ENCODE measurements around the gene ANKS3.
A peak's percentile ranks its signal among the peaks of the same experiment; 100 is the strongest.

Gene ANKS3

DNA sequence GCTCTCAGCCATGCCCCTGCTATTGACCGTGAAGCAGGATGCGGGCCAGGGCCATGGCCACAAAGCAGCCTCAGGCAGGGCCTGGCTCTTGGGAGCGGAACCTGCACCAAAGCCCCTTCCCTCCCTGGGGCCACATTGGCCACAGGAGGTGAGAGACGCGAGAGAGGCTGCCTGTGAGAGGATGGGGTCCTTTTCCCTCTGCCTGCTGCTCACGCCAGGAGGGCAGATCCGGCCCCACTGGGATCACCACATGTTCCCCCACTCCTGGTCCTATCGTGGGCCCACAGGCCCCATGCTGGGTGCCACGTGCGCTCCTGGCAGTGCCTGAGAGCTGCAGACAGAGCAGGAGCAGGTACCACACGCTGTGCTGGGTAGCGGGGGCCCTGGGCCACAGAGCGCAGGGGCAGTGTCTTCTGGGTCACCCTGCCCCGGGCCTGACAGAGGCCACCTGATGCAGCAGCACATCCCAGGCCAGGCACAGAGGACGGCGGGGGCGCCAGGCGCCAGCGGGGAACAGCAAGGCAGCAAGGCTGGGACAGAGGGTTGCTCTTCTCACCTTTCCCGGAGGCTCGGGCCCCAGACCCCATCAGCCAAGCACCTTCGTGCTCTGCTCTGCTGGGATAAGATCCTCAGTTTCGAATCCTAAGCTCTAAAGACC lies 49.9 kb downstream of the ANKS3 start:
- peak in 1 of 14 donors; percentile 21 for DNase-seq

DNA sequence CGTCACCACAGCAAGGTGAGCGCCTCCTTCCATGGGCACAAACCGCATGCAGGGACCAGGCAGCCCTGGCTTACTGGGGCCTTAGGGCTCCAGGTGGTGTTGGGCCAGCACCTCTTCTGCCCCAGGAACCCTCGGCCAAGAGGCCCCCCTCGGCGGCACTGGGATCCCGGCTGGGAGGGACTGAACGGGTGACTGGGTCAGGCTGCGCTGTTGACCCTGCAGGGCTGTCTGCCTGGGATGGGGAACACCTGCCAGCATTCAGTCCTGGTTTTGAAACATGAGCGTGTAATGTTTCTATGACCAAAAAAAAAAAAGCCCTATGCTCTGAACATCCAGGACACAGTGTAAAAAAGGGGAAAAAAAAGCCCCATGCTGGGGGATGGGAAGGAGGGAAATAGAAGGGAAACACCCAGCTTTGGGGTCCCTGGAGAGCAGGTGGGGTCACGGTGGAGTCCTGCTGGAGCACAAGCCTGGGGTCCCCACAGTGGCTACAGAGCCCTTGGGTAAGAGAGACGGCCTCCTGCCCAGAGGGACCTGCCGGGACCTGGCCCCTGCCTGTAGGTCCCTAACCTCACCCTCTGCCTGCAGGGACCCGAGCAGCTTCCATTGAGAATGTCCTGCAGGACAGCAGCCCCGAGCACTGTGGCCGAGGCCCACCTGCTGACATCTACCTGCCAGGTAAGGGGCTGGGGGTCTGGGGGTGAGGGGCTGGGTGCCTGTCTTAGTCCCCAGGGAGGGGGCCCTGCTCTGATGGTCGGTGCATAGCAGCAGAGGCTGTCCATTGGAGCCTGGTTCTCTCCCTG lies 50.6 kb downstream of the ANKS3 start:
- no peak for DNase-seq

DNA sequence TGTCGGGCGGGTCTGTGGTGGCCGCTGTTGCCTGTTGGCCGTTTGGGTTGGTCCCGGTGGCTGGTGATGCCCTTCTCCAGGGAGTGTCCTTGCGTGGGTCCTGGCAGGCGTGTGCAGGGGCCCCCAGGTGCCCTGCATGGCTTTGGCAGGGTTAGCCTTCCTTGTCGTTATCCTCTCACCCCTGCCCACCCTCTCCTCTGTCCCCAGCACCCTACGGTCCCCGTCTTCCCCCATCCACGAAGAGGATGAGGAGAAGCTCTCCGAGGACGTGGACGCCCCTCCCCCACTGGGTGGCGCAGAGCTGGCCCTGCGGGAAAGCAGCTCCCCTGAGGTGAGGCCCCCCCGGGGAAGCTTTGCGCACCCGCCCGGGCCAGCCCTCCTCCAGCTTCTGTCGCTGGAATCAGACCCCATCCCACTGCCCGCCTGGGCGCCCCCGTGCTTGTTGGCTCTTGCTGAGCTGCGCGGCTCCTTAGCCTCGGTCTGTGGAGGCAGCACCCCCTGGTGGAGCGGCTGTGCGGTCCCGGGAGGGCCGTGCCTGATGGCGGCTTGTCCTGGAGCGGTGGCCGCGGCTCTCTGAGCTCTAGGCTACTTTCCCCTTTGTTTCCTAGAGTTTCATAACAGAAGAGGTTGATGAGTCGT lies 51.3 kb downstream of the ANKS3 start:
- DNase-seq: peak in 10 of 14 donors; percentile 18 to 64 (median 41)

DNA sequence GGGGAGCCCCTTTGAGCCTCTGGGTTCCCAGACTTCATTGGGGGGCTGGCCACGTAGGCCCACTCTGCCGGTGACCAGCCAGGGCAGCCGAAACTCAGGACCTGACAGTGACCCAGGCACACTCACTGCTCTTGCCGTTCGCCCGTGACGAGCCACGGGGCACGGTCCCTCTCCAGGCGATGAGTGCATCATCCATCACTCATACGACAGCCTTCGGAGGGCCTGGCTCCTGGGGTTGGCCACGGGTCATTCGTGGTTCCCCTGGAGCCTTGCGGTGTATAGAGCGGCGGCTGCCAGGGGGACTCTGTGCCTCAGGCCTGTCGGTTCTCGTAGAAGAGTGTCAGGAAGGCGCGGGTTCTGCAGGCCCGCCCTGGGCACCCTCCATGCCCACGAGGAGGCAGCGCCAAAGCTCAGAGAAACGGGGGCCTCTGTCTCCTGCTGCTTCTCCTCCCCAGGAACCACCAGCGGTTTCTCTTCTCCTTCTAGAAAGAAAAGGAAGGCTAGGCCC lies 51.9 kb downstream of the ANKS3 start:
- DNase-seq: no peak

DNA sequence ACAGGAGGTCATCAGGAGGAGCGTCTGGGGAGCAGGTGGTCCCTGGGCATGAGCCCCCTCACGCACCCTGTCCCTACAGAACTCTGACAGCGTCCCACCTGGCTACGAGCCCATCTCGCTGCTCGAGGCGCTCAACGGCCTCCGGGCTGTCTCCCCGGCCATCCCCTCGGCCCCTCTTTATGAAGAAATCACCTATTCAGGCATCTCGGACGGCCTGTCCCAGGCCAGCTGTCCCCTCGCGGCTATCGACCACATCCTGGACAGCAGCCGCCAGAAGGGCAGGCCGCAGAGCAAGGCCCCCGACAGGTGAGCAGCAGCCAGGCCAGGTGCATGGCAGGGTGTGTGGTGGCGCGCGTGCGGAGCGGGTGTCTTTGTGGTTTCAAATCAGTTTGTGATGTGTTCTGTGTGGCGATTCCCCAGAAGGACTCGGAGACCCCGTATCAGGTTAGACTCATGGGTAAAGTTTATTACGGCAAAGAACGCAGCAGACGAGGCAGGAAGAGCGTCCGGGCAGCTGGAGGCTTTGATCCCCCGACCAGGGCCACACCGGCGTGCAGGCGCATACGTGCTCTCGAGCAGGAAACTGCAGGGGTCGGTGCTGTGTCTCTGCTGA lies 52.5 kb downstream of the ANKS3 start:
- peak in 1 of 14 donors; percentile 62 for DNase-seq

DNA sequence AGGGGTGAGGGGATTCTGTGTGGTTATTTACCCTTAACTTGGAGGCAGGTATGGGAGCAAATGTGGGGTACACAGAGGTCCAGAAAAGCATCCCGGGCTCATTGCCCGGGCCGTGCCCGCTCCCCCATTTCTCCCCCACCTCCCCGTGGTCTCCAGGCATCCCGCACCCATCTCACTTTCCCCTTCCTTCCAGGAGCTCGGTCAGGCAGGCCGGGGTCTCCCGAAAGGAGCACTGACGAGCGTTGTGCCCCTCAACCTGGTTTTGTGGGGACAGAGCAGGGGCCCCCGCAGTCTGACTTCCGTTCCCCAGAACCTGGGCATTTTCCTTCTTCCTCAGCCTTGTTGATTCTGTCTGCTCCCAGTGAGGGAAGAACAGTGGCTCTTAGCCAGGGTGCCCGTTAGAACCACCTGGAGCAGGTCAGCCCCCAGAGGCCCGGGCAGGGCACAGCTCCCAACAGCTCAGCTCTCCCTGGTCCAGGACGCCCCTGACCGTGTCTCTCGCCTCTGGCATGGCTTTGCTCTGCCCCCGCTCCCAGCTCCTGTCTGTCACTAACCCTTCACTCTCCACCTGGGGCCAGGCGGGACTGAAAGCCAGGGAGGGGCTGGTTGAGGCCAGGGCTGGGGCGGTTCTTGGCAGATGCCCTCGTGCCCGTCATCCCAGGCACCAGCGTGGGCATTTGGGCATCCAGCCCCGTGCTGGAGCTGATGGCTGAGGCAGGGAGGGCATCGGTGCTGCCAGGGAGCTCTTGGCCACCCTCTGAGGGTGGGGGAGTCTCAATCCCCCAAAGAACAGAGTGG lies 53.2 kb downstream of the ANKS3 start:
- peak in 3 of 14 donors; percentile 16 to 90 (median 25) for DNase-seq

DNA sequence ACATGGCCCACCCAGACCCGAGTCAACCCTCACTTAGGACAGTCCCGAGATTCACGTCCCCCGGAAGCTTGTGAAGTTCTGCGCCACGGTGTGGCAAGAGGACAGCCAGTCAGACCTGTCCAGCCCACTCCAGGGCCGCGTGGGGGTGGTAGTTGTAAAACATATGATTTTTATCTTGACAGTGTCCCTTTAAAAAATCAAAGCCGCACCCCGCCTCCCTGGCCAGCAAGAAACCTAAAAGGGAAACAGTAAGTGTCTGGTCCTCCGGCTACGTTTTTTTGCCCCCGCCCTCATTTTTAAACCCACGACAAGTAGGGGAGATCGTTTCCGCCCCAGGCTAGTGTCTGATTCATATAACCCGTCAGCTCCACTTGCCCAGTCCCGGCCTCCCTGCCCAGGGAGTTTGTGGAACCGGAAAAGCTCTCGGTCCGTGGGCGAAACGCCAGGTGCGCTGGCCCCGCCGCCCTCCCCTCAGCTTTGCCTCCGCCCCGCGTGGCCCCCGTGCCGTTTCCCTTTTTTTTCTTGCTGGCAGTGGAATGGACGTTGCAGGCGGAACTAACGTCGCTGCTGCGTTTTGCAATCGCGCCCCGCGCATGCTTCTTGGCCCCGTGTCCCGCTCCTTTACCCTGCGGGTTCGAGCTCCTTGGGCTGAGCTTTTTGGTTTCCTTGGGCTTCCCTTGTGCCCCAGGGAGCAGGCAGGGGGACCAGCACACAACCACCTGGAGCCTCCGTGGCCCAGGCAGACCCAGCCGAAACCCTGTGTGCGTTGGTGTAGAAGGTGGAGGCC lies 54.0 kb downstream of the ANKS3 start:
- peak in 9 of 14 donors; percentile 31 to 79 (median 43) for DNase-seq

DNA sequence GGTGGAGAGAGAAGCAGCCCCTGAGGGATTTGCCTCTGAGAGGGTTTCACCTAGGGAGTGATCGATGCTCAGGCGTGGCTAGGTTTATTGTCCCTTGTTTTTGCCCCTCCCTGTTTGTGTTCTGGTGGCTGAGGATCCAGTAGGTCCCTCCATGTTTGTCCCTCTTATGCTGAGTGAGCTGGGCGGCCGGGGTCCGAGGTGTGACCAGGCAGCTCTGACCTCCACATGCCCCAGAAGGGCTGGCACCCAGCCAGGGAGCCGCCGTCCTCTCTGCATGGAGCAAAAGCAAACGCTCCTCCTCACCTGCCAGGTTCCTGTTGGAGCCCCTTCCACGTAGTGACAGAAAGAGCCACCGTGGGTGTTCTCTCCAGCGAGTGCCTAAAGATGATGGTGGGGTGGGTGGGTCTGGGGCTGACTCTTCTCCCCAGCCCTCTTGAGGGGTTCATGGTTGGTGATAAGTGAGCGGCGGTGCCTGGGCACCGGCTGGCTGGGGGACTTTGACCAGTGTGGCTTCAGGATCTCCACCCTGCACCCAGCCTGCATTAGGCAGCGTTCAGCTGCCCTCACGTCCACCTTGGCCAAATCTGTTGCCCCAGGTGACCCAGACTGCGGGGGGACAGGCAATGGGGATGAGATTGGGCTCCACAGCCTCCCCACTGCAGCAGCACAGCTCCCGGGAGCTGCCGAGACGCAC lies 54.8 kb downstream of the ANKS3 start:
- peak in 1 of 14 donors; percentile 22 for DNase-seq

DNA sequence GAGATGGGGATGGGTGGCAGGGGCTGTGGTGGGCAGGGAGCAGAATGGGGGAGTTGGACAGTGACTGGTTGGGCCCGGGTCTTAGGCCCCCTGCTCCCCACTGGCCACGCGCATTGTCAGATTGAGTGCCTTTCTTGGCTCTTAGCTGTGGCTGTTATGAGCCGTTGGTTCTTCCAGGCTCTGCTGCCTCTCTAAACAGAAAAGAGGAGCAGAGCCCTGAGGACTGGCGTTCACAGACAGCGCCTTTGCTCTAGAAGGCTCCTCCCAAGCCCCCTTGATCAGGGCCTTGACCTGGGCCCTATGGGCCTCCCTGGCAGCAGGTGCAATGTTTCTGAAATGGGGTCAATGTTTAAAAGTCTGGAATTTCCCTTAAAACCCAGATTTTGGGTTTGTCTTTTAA lies 55.5 kb downstream of the ANKS3 start:
- DNase-seq: no peak

DNA sequence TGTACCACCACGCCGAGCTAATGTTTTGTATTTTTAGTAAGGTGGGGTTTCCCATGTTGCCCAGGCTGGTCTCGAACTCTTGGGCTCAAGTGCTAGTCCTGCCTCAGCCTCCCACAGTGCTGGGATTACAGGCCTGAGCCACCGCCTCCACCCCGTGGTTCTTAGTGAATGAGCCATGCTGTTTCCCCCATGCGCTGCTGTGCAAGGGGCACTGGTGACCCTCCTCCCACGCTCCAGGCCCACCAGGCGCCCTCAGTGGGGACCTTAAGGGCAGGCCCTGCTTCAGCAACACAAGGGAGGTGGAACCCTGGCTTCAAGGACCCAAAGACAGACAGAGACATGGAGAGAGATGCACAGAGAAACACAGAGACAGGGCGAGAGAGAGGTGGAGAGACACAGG lies 56.1 kb downstream of the ANKS3 start:
- no peak for DNase-seq

DNA sequence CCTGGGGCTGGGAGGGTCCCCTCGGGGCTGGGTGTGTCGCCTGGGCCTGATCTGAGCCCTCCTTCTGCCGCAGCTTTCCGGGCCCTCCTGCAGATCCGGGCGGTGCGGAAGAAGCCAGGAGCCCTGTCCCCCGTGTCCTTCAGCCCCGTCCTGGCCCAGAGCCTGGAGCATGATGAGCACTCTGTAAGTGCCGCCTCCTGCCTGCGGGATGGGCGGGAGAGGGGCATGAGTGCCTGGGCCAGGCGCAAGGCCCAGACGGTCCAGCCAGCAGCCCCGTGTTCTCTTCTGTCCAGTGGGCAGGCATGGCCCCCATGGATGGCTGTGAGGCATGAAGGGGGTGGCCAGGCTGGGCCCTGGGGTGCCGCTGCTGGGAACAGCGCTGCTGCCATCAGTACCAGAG lies 56.7 kb downstream of the ANKS3 start:
- peak in 6 of 14 donors; percentile 16 to 62 (median 40) for DNase-seq

DNA sequence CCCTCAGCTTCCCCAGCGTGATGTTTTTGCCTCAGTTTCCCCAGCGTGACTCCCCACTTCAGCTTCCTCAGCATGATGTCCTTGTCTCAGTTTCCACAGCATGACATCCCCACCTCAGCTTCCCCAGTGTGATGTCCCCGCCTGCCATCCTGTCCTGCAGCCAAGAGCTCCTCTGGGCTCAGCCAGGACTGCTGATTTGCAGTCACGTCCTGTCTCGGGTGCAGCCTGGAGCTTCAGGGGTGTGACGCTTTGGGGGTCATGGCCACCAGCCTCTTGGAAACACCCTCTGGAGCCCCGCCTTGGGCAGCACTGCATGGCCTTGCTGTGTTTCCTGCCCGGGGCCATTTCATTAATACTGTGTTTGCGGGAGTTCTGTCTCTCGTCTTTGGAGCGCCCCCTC lies 57.2 kb downstream of the ANKS3 start:
- DNase-seq: no peak

DNA sequence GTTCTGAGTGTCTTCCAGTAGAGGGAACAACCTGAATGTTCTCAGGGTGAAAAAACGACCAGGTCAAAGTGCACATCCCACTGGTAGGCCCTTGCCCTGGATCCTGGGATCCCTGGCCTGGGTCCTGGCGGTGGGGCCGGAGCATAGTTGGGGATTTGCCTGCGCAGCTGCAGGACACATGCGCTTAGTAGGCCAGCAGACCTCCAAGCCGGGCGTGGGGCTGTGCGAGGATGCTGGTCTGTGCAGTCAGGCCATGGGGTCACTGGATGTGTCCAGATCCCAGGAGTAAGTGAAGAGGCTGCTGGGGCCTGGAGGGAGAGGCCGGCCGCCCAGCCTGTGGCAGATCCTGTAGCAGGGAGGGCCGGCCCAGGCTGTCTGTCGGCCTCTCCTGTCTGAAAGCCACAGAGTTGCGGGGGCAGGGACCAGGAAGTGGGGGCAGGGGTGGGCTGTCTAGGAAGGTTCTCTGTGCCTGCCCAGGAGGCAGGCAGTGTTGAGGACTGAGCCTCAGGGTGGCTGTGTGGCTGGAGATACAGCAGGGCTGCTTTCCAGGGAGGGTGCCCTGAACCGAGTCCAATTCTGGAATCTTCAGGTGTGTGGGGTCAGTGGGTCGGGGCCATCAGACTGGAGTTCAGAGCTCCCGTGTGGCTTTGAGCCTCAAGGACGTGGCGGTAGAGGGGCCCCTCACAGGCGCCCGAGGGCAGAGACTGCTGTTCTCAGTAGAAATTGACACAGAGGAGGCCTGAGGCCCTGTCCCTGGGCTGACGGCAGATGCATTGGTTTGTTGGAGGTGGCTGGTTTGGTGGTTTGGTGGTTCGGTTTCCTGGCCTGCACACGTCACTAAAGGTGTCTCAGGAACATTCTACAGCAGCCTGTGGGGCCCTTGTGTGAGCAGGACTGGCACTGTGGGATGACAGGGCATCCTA lies 57.9 kb downstream of the ANKS3 start:
- peak in 1 of 14 donors; percentile 24 for DNase-seq

DNA sequence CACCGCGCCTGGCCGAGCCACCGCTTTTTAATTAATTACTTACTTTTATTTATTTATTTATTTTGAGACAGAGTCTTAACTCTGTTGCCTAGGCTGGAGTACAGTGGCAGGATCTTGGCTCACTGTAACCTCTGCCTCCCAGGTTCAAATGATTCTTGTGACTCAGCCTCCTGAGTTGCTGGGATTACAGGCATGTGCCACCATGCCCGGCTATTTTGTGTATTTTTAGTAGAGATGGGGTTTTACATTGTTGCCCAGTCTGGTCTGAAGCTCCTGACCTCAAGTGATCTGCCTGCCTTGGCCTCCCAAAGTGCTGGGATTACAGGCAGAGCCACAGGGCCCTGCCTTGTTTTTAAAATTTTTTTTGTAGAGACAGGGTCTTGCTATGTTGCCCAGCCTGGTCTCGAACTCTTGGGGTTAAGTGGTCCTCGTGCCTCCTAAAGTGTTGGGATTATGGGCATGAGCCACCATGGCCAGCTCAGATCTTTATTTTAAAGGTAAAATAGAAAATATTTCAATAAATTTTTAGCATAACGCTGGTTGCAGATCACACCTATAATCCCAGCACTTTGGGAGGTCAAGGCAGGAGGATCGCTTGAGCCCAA lies 59.0 kb downstream of the ANKS3 start:
- DNase-seq: no peak

DNA sequence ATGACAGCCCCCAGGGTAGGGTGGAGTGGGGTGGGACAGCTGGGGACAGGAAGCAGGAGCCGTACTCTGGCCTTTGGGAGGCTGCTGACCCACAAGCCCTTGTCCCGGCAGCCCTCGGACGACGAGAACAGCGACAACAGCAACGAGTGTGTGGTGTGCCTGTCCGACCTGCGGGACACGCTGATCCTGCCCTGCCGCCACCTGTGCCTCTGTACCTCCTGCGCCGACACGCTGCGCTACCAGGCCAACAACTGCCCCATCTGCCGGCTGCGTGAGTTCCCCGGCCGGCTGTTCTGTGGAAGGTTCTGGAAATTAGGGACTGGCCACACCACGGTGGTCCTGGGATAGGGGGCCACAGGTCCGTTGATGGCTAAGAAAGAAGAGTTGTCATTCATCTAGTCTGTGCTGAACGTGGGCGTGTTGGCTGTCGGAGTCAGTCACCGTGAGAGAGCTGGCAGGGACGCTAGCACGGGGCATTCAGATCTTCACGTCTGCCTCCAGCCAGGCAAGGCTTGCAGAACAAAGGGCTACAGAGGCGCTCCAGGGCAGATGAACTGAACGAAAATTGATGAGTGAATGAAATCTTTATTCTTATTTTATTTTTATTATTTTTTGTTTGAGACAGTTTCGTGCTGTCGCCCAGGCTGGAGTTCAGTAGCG lies 60.6 kb downstream of the ANKS3 start:
- DNase-seq: peak in 7 of 14 donors; percentile 10 to 82 (median 19)

DNA sequence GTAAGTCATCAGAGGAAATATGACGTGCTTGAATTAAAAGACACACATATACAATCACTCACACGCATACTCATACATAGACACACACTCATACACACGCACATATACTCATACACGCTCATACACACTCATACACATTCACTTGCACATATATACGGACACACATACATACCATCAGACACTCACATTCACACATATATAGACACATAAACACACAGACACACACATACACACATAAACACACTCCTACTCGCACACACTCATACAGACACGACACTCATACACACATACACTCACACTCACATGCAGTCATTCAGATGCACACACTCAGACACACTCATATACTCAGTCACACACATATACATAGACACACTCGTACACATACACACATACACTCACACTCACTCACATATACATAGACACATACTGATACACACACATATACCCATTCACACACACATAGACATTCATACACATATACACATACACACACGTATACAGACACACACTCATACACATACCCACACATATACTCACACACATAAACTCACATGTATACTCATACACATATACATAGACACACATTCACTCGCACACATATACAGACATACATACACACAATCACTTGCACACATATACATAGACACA lies 65.6 kb downstream of the ANKS3 start:
- no peak for DNase-seq

DNA sequence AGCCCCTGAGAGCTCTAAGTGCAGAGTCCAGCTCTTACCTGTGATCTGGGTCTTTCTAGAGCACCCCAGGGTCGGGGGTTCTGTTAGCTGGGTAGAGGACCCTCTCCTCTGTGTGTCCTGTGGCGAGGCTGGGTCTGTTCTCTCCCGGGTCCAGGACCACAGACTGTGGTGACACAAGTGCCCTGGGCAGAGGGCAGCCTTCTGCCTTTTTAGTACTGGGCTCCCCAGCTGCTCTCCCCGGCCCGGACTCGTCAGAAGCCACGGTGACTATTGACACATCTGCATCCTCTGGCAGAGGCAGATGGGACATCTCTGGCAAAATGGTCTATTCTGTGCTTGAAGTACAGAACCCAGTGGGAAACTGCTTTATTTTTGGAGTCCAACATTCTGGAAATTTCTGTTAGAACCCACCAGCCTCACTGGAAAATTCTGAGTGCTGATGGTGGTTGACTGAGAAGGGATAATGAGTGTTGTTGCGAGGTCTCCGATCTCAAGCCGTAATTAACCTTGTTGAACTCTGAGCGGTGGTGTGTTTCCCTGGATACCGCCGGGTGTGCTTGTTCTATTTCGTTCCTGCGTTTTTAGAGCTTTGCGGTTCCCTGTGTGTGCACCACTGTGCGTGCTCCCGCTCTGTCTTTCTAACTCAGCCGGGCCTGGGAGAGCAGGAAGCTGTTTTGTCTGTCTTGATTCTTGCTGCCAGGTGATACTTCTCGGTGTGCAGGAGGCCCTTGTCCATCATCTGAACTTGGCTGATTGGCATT lies 66.7 kb downstream of the ANKS3 start:
- DNase-seq: no peak

All from C1 segment of cervical spinal cord (tissue), 14 donors.